Tibial artery (tissue), 4 donors: ENCODE measurements around the gene S100A12.
"Not testable (repeated sequence)": the region's sequence is repeated elsewhere in the genome, so short reads cannot be mapped to it uniquely, and the experiment has no call there.

Experiments used
- DNase-seq, 2 donors: peaks; one replicate each; pipeline ENCODE4 v3.0.0-alpha.2; 2019
- H3K27ac ChIP-seq, 2 donors: fragments of 200-600 bp; sonication (generic) in 1 of 2; 1 replicate in 1 of 2; 2 replicates in 1 of 2; pipeline ENCODE4 v1.5.1; 2018 to 2019; ENCODE audit warnings: mild to moderate bottlenecking in 1 of 2
- H3K27me3 ChIP-seq, 2 donors: fragments of 200-600 bp; sonication (generic) in 1 of 2; one replicate each; pipeline versions ENCODE4 v1.5.1 to v1.6.0; 2016 to 2019
- H3K36me3 ChIP-seq, 3 donors: fragments of 200-600 bp; sonication (generic) in 2 of 3; one replicate each; pipeline ENCODE4 v1.5.1; 2016 to 2019; ENCODE audit warnings: mild to moderate bottlenecking in 2 of 3
- H3K4me1 ChIP-seq, 4 donors: fragments of 200-600 bp; sonication (generic) in 2 of 4; 1 replicate in 3 of 4; 2 replicates in 1 of 4; pipeline ENCODE4 v1.5.1; 2016 to 2019
- H3K4me3 ChIP-seq, 2 donors: fragments of 200-600 bp; sonication (generic) in 1 of 2; 1 replicate in 1 of 2; 2 replicates in 1 of 2; pipeline ENCODE4 v1.5.1; 2018 to 2019; ENCODE audit warnings: mild to moderate bottlenecking in 2 of 2
- H3K9me3 ChIP-seq, 3 donors: fragments of 200-600 bp; sonication (generic) in 1 of 3; one replicate each; pipeline ENCODE4 v1.5.1; 2016 to 2019
- intact Hi-C: fragments of 100-400 bp; cut with DNase I; formaldehyde crosslinking; loops from one replicate; pipeline ENCODE4 v1.15.0; 2023; ENCODE audit warnings: low total_unique reads
- TF ChIP-seq, protein P1 (sequence below), 2 experiments: fragments of 200-600 bp in 1 of 2; fragments of 450-650 bp in 1 of 2; IDR thresholded peaks; one replicate each; pipeline ENCODE4 v1.5.1; 2017 to 2019; ENCODE audit warnings: antibody characterized with exemption in 2 of 2, mild to moderate bottlenecking in 1 of 2, moderate library complexity in 1 of 2

S100A12 gene

DNA sequence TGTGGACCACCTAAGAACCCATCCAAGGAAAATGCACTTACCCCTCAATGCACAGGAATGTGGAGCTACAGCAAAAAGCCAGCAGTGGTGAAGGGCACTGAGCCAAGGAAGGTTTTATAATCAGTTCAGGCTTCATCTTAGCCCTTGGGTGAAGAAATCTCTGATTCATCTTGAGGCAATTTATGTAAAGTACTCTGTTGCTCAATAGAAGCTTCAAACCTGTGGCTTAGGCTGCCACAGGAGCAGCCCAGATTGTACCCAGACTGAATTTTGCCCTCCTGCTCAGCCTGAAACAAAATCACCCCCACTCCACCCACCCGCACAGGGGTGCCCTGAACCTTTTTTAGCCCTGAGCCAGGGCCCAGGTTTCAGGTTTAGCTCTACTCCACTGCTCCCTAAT is at the start of gene S100A12:
S100A12 (minus strand) TSS at position 111 of the 400 bp plus-strand sequence. CDS start 1,029 bp downstream, outside the sequence.
- intact Hi-C loops, result no loop called here
- H3K9me3 ChIP-seq, result peaks cover 0 to 6% (median 0%) of the 10 kb centered on the region in 3 donors
- no peaks in the 10 kb centered on the region for H3K4me1 ChIP-seq
- H3K27me3 ChIP-seq, result peaks cover 0 to 3% of the 10 kb centered on the region in 2 donors
- H3K27ac ChIP-seq, result no peak within 1 kb of the TSS
- TF ChIP-seq, protein P1, sequence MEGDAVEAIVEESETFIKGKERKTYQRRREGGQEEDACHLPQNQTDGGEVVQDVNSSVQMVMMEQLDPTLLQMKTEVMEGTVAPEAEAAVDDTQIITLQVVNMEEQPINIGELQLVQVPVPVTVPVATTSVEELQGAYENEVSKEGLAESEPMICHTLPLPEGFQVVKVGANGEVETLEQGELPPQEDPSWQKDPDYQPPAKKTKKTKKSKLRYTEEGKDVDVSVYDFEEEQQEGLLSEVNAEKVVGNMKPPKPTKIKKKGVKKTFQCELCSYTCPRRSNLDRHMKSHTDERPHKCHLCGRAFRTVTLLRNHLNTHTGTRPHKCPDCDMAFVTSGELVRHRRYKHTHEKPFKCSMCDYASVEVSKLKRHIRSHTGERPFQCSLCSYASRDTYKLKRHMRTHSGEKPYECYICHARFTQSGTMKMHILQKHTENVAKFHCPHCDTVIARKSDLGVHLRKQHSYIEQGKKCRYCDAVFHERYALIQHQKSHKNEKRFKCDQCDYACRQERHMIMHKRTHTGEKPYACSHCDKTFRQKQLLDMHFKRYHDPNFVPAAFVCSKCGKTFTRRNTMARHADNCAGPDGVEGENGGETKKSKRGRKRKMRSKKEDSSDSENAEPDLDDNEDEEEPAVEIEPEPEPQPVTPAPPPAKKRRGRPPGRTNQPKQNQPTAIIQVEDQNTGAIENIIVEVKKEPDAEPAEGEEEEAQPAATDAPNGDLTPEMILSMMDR (IDR thresholded peaks at IDR 0.05), result no peak
- H3K36me3 ChIP-seq, result no peaks in the 10 kb centered on the region
- H3K4me3 ChIP-seq, result no peak within 1 kb of the TSS
- DNase-seq, result peak in 1 of 2 donors; percentile 15

DNA sequence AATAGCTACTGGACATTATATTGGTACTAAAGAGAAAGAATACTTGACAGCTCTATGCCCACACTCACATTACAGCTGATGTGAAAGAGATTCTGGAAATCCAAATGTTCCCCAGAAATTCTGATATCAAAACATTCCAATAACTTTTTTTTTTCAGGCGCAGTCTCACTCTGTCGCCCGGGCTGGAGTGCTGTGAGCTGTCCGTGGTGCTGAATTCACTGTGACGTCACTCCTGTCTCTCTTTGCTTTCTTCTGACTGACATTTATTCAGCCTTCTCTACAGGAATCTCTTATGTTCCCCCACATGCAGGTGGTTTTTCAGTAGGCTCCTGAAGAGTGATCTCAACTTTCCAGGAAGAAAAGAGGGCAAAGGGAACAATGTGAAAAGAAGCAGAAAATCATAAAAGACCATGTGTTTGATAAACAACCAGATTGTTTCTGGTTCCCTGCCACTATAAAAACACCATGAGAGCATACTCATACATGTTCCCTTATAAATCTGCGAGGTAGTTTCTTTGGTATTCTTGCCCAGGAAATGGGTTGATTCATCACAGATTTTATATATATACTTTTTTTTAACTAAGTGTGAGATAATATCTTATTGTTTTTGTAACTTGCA is 47.1 kb upstream of the S100A12 start:
- Histone ChIP-seq H3K9me3 (no peaks in the 10 kb centered on the region), H3K27me3 (peaks cover 0 to 7% of the 10 kb centered on the region in 2 donors), H3K36me3 (no peaks in the 10 kb centered on the region), H3K27ac (no peak overlapping the region), H3K4me1 (no peaks in the 10 kb centered on the region), H3K4me3 (no peak overlapping the region)
- peak in 1 of 2 donors; percentile 67 for DNase-seq
- intact Hi-C loops, result no loop called here
- TF ChIP-seq, protein P1 (IDR thresholded peaks at IDR 0.05), result no peak

DNA sequence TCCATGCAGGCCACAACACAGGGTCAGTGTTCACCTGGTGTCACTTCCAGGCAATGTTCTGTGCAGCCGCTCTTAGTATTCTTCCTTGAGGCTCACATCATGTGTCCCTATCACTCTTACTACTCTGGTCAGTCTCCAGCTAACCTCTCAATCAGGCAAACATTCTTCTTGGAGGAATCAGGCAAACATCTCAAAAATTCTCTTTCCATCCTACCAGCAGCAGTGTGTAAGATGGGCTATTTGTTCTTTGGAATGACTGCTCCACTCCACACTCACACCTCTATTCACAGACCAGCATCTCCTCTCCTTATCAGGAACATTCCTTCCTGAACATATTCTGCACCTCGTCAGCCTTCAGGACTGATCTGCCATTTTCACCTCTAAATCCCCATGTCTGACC is 44.9 kb upstream of the S100A12 start:
- DNase-seq, result no peak
- Histone ChIP-seq H3K4me1 (no peaks in the 10 kb centered on the region), H3K9me3 (no peaks in the 10 kb centered on the region), H3K36me3 (no peaks in the 10 kb centered on the region), H3K27me3 (peaks cover 0 to 7% of the 10 kb centered on the region in 2 donors), H3K4me3 (no peak overlapping the region), H3K27ac (no peak overlapping the region)
- intact Hi-C loops, result no loop called here
- TF ChIP-seq, protein P1 (IDR thresholded peaks at IDR 0.05), result no peak

DNA sequence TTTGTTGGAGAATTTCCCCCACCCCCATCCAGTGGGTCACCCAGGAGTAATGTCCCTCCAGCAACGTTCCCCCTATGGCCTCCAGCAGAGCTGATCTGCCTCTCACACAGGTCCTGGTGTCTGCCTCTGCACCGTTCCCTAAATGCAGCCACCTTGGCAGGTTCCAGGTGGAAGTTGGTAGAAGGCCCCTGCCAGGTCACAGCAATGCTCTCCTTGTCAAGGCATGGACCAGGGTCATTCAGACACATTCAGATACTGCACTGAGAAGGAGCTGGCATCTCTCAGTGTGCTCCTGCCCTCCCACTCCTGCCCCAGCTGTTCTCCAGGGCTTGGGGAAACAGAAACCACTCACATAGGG is 44.0 kb upstream of the S100A12 start:
- H3K27me3 ChIP-seq, H3K9me3 ChIP-seq, H3K4me3 ChIP-seq, H3K4me1 ChIP-seq, H3K36me3 ChIP-seq, H3K27ac ChIP-seq, intact Hi-C loops: not testable (repeated sequence)
- DNase-seq, result peak in 1 of 2 donors; percentile 38

DNA sequence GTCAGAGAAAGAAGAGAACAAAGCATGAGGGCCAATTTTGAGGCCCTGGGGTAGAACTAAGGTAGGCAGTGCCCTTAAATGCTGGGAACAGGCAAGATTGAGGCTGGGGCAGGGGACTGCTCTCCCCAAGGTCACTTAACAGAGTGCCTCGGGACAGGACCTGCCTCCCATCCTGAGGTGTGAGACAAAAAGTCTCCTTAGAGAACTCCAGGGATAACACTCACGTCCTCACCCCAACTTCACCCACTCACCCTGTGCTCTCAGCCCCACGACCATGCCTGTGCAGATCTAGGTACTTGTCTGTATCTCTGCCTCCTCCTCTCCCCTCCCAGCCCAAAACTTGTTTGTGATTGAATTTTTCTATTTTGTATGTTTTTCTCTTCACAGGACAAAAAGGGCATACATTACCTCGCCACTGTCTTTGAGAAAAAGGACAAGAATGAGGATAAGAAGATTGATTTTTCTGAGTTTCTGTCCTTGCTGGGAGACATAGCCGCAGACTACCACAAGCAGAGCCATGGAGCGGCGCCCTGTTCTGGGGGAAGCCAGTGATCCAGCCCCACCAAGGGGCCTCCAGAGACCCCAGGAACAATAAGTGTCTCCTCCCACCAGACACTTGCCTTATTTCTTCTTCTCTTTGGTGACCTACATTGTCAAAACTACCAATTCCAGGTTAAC is 43.5 kb upstream of the S100A12 start:
- H3K4me1 ChIP-seq, H3K27ac ChIP-seq: not testable (repeated sequence)
- DNase-seq, result peak in 1 of 2 donors; percentile 11

DNA sequence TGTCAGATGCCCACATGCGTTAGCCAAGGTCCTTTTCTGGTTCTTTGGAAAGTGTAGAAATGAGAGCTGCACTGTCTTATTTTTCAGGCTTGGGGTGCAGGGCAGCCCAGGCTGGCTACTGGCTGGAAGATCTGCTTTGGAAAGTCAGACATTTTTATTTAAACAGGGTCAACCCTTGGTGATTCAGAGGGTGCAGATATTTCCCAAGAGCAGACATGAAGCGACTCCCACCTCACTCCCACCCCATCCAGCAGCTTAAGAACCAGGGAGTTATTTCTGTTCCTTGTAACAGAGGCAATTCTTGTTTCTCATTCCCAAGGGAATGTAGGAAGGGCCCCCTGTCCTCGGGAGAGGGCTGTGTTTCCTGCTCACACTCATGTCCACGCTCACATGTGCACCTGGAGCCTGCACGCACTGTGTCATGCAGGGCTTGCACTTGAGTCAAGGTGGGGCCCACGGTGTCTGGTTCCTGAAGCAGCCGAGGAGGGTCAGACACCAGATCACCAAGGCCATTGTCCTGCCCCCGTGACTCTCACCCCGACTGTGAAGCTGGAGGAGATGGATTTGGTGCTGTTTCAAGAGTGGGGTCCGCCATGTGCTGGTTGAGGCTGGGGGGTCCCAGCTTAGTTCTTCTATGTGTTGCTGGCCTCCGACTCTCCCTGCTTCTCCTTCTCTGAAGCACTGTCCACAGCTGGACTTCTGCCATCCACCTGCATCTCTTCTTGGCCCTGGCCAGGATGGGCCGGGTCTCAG is 41.9 kb upstream of the S100A12 start:
- intact Hi-C loops, result no loop called here
- no peak for DNase-seq
- Histone ChIP-seq H3K4me1 (no peaks in the 10 kb centered on the region), H3K36me3 (no peaks in the 10 kb centered on the region), H3K27me3 (peaks cover 0 to 7% of the 10 kb centered on the region in 2 donors), H3K9me3 (no peaks in the 10 kb centered on the region), H3K4me3 (no peak overlapping the region), H3K27ac (no peak overlapping the region)
- TF ChIP-seq, protein P1 (IDR thresholded peaks at IDR 0.05), result no peak

More for the DNA sequence above, 43.5 kb upstream of the S100A12 start:
- H3K4me3 ChIP-seq, H3K9me3 ChIP-seq, intact Hi-C loops, H3K36me3 ChIP-seq, H3K27me3 ChIP-seq: not testable (repeated sequence)
